Uterus (tissue), 4 donors: ENCODE data around the gene MARK2. TPM values are rescaled to one million over a fixed set of nuclear protein-coding genes. Genes with fewer than 3 reads are reported as not detected.

Experiments used
- DNase-seq, 2 donors: peaks; one replicate each; pipeline ENCODE4 v3.0.0-alpha.2; 2019 to 2020
- H3K27ac ChIP-seq, 2 donors: fragments of 200-600 bp; sonication (generic); 1 replicate in 1 of 2; 2 replicates in 1 of 2; pipeline ENCODE4 v1.5.1; 2016 to 2018
- H3K27me3 ChIP-seq, 2 donors: fragments of 200-600 bp; sonication (generic); one replicate each; pipeline ENCODE4 v1.5.1; 2018 to 2019; ENCODE audit warnings: control low read depth in 1 of 2
- H3K36me3 ChIP-seq, 2 donors: fragments of 200-600 bp; sonication (generic); one replicate each; pipeline ENCODE4 v1.5.1; 2019; ENCODE audit warnings: control low read depth in 1 of 2
- H3K4me1 ChIP-seq, 2 donors: fragments of 200-600 bp; sonication (generic); one replicate each; pipeline ENCODE4 v1.5.1; 2018 to 2019; ENCODE audit warnings: control low read depth in 1 of 2
- H3K4me3 ChIP-seq, 2 donors: fragments of 200-600 bp; sonication (generic); 1 replicate in 1 of 2; 2 replicates in 1 of 2; pipeline ENCODE4 v1.5.1; 2018 to 2019; ENCODE audit warnings: mild to moderate bottlenecking in 1 of 2
- H3K9me3 ChIP-seq, 2 donors: fragments of 200-600 bp; sonication (generic); one replicate each; pipeline ENCODE4 v1.5.1; 2019; ENCODE audit warnings: control low read depth in 1 of 2
- CTCF ChIP-seq, 4 experiments: fragments of 200-600 bp in 2 of 4; fragments of 450-650 bp in 2 of 4; sonication (generic) in 2 of 4; IDR thresholded peaks; one replicate each; pipeline ENCODE4 v1.5.1; 2016 to 2019; ENCODE audit warnings: antibody characterized with exemption in 4 of 4, mild to moderate bottlenecking in 2 of 4, moderate library complexity in 1 of 4
- POLR2A ChIP-seq, 2 donors: fragments of 450-650 bp; IDR thresholded peaks; one replicate each; pipeline ENCODE4 v1.6.1; 2016; ENCODE audit warnings: antibody characterized with exemption in 2 of 2, mild to moderate bottlenecking in 1 of 2, moderate library complexity in 1 of 2
- intact Hi-C: fragments of 100-400 bp; cut with DNase I; formaldehyde crosslinking; loops from one replicate; pipeline ENCODE4 v1.15.1; 2023; ENCODE audit warnings: low total_unique reads
- total RNA-seq, 4 donors: library from RNA; depleted of rRNA in 3 of 4; stranded (reverse); fragments of >200 nt in 3 of 4; gene quantifications; one replicate each; pipeline versions ENCODE4 v1.1.0 to v1.2.4, GENCODE V29; 2014 to 2023
- donor health status: DM: yes; HTN: yes; CAD: no.

The MARK2 gene
- total RNA-seq, 4 donors from 2014 or later, result 6.9 to 36.5 (median 17.7) TPM

- Histone ChIP-seq H3K4me3 (no peak overlapping the region), H3K4me1 (peaks cover 5 to 20% of the 10 kb centered on the region in 2 donors), H3K27me3 (no peaks in the 10 kb centered on the region), H3K36me3 (no peaks in the 10 kb centered on the region), H3K9me3 (no peaks in the 10 kb centered on the region), H3K27ac (peak overlapping the region; percentile 58 to 59)
- DNase-seq, result peak in 1 of 2 donors; percentile 43
- intact Hi-C loops, result no loop called here
- TF ChIP-seq CTCF (IDR thresholded peaks at IDR 0.05) (no peak), POLR2A (IDR thresholded peaks at IDR 0.05) (no peak)
Observed at GRCh38 chr11:63909591-63910506, 70.9 kb downstream of the MARK2 start.

DNA sequence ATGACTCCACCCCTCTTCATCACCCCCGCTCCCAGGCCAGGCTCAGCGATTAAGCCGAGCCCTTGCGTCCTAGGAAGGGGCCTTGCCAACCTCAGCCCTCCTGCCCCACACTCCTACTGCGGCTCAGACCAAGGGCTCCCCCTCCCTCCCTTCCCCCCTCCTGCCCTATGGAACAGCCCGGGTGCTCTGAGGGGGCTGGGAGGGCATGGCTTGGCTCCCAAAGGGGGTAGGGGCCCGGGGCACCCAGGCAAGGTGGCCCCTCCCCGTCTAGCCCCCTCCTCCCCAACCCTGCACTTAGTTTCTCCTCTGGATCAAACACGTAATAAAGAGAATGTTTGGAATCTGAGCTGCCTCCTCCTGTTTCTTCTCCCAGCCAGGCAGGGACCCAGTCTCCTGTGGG lies 71.8 kb downstream of the MARK2 start:
- peaks cover 5 to 21% of the 10 kb centered on the region in 2 donors for H3K4me1 ChIP-seq

GRCh38 chr11:63911440-63911839 lies 72.5 kb downstream of the MARK2 start:
- no peak overlapping the region for H3K4me3 ChIP-seq
- H3K4me1 ChIP-seq, result peaks cover 5 to 28% of the 10 kb centered on the region in 2 donors
- DNase-seq, result no peak
- H3K27me3 ChIP-seq, result no peaks in the 10 kb centered on the region
- no peaks in the 10 kb centered on the region for H3K9me3 ChIP-seq
- intact Hi-C loops, result no loop called here
- TF ChIP-seq CTCF (IDR thresholded peaks at IDR 0.05) (no peak), POLR2A (IDR thresholded peaks at IDR 0.05) (no peak)
- H3K27ac ChIP-seq, result no peak overlapping the region
- no peaks in the 10 kb centered on the region for H3K36me3 ChIP-seq

More for the DNA sequence above, 71.8 kb downstream of the MARK2 start:
- intact Hi-C loops, result no loop called here
- no peak for DNase-seq
- H3K27ac ChIP-seq, result peak overlapping the region; percentile 28 to 33
- H3K4me3 ChIP-seq, result no peak overlapping the region
- no peak for TF ChIP-seq CTCF (IDR thresholded peaks at IDR 0.05)
- no peaks in the 10 kb centered on the region for H3K27me3 ChIP-seq
- no peaks in the 10 kb centered on the region for H3K9me3 ChIP-seq
- no peaks in the 10 kb centered on the region for H3K36me3 ChIP-seq

- no peak for TF ChIP-seq CTCF (IDR thresholded peaks at IDR 0.05)
- no peak for TF ChIP-seq POLR2A (IDR thresholded peaks at IDR 0.05)
- intact Hi-C loops, result no loop called here
- no peak for DNase-seq
- H3K4me3 ChIP-seq, result no peak overlapping the region
- H3K4me1 ChIP-seq, result peaks cover 5 to 30% of the 10 kb centered on the region in 2 donors
- H3K27ac ChIP-seq, result no peak overlapping the region
- no peaks in the 10 kb centered on the region for H3K27me3 ChIP-seq
- no peaks in the 10 kb centered on the region for H3K9me3 ChIP-seq
- no peaks in the 10 kb centered on the region for H3K36me3 ChIP-seq
Observed at GRCh38 chr11:63911876-63912275, 73.0 kb downstream of the MARK2 start.

DNA sequence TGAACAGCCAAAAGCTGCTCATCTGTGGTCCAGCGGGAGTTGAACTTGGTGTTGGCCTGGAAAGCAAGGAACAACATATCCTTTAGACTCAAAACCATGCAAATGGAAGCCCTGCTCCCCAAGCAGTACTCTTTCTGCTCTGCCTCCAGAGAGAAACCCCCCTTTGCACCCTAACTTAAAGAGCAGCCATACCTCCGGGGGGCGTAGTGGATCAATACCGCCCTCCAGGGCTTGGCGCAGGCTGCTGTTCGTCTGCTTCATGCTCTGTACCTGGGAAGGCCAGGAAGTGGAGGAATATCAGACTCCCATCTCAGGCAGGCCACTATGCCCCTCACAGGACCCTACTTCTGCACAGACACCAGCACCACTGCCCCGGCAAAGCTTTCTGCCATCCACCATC lies 73.8 kb downstream of the MARK2 start:
- no peak for DNase-seq
- Histone ChIP-seq H3K27me3 (no peaks in the 10 kb centered on the region), H3K27ac (no peak overlapping the region), H3K9me3 (no peaks in the 10 kb centered on the region), H3K36me3 (no peaks in the 10 kb centered on the region), H3K4me1 (peaks cover 5 to 35% of the 10 kb centered on the region in 2 donors), H3K4me3 (no peak overlapping the region)
- intact Hi-C loops, result no loop called here
- TF ChIP-seq CTCF (IDR thresholded peaks at IDR 0.05), result no peak
- no peak for TF ChIP-seq POLR2A (IDR thresholded peaks at IDR 0.05)
